ENCODE results near the gene CALHM4.
A peak's percentile ranks its signal among the peaks of the same experiment; 100 is the strongest.

The CALHM4 gene

GRCh38 chr6:116553451-116553850 is at the start of gene CALHM4:
Gene CALHM4, plus strand, starts transcription at chr6:116553751. Its CDS starts 43 bp downstream, at chr6:116553794.
- DNase-seq (ENCODE audit: low read depth in 1 of 2, low spot score in 1 of 2): no peak

- no peak for DNase-seq (ENCODE audit: low read depth in 1 of 2, low spot score in 1 of 2)
Measured at GRCh38 chr6:116507324-116507723, 46.2 kb upstream of the CALHM4 start.

- DNase-seq (ENCODE audit: low read depth in 1 of 2, low spot score in 1 of 2): no peak
Measured at GRCh38 chr6:116508527-116508926, 45.0 kb upstream of the CALHM4 start.

GRCh38 chr6:116511424-116512110 is 42.0 kb upstream of the CALHM4 start, which contains the start of gene CALHM5:
Gene CALHM5, plus strand, starts transcription at chr6:116511639. Its CDS starts 58 bp downstream, at chr6:116511697.
- no peak for DNase-seq (ENCODE audit: low read depth in 1 of 2, low spot score in 1 of 2)

GRCh38 chr6:116512111-116512559 is 41.4 kb upstream of the CALHM4 start:
- no peak for DNase-seq (ENCODE audit: low read depth in 1 of 2, low spot score in 1 of 2)

GRCh38 chr6:116512734-116513133 is 40.8 kb upstream of the CALHM4 start:
- no peak for DNase-seq (ENCODE audit: low read depth in 1 of 2, low spot score in 1 of 2)

GRCh38 chr6:116513224-116513875 is 40.2 kb upstream of the CALHM4 start:
- DNase-seq (ENCODE audit: low read depth in 1 of 2, low spot score in 1 of 2): no peak

- no peak for DNase-seq (ENCODE audit: low read depth in 1 of 2, low spot score in 1 of 2)
Measured at GRCh38 chr6:116514111-116514510, 39.4 kb upstream of the CALHM4 start.

GRCh38 chr6:116515141-116515540 is 38.4 kb upstream of the CALHM4 start:
- DNase-seq (ENCODE audit: low read depth in 1 of 2, low spot score in 1 of 2): no peak

- no peak for DNase-seq (ENCODE audit: low read depth in 1 of 2, low spot score in 1 of 2)
Measured at GRCh38 chr6:116518621-116519368, 34.8 kb upstream of the CALHM4 start.

- DNase-seq (ENCODE audit: low read depth in 1 of 2, low spot score in 1 of 2): no peak
Measured at GRCh38 chr6:116522896-116523295, 30.7 kb upstream of the CALHM4 start.

GRCh38 chr6:116524236-116524635 is 29.3 kb upstream of the CALHM4 start:
- DNase-seq (ENCODE audit: low read depth in 1 of 2, low spot score in 1 of 2): no peak

- no peak for DNase-seq (ENCODE audit: low read depth in 1 of 2, low spot score in 1 of 2)
Measured at GRCh38 chr6:116528133-116528532, 25.4 kb upstream of the CALHM4 start.

- DNase-seq (ENCODE audit: low read depth in 1 of 2, low spot score in 1 of 2): no peak
Measured at GRCh38 chr6:116528780-116529179, 24.8 kb upstream of the CALHM4 start.

- DNase-seq (ENCODE audit: low read depth in 1 of 2, low spot score in 1 of 2): no peak
Measured at GRCh38 chr6:116529466-116530290, 23.9 kb upstream of the CALHM4 start.

GRCh38 chr6:116530436-116530835 is 23.1 kb upstream of the CALHM4 start:
- DNase-seq (ENCODE audit: low read depth in 1 of 2, low spot score in 1 of 2): no peak

GRCh38 chr6:116531675-116532570 is 21.6 kb upstream of the CALHM4 start:
- DNase-seq (ENCODE audit: low read depth in 1 of 2, low spot score in 1 of 2): peak in 1 of 2 donors; percentile 8

GRCh38 chr6:116533233-116533957 is 20.2 kb upstream of the CALHM4 start:
- DNase-seq (ENCODE audit: low read depth in 1 of 2, low spot score in 1 of 2): no peak

- no peak for DNase-seq (ENCODE audit: low read depth in 1 of 2, low spot score in 1 of 2)
Measured at GRCh38 chr6:116535109-116535508, 18.4 kb upstream of the CALHM4 start.

Measured in stimulated activated CD4-positive, alpha-beta T cell treated with anti-CD3 and anti-CD28 coated beads, Interleukin-15, amount 100 ng/mL, for 1 hour (primary cell).